D721Med (cell line): ENCODE results near the gene FAAP100.

Source experiments
- DNase-seq: peaks from one replicate; pipeline ENCODE4 v3.0.0; 2011; ENCODE audit warnings: low spot score; ENCODE audit not compliant: insufficient read length
- FAIRE-seq: peaks from 2 replicates; lab custom pipeline; 2011; peaks lifted over from hg19 to GRCh38; lab: Jason Lieb, UNC
- CTCF ChIP-seq: IDR thresholded peaks from 2 replicates; pipeline ENCODE4 v1.5.1; 2012; ENCODE audit warnings: mild to moderate bottlenecking, control low read depth; ENCODE audit not compliant: insufficient read depth; ENCODE audit errors: missing control alignments

Gene FAAP100

GRCh38 chr17:81522491-81523401 is 29.4 kb downstream of the FAAP100 start:
- TF ChIP-seq CTCF: no peak
- DNase-seq: no peak
- no peak for FAIRE-seq

- TF ChIP-seq CTCF: no peak
- FAIRE-seq (no peak), DNase-seq (no peak)
Measured at GRCh38 chr17:81520021-81520901, 31.9 kb downstream of the FAAP100 start.

- FAIRE-seq: no peak
- DNase-seq: no peak
- TF ChIP-seq CTCF: no peak
Measured at GRCh38 chr17:81519284-81520020, 32.7 kb downstream of the FAAP100 start.

GRCh38 chr17:81518785-81519283 is 33.3 kb downstream of the FAAP100 start:
- DNase-seq: no peak
- FAIRE-seq: no peak
- TF ChIP-seq CTCF: no peak

- DNase-seq: no peak
- TF ChIP-seq CTCF: no peak
- no peak for FAIRE-seq
Measured at GRCh38 chr17:81518113-81518784, 33.9 kb downstream of the FAAP100 start.
